Breast epithelium (tissue), 4 donors: ENCODE data around the gene GTPBP1. TPM values are rescaled to one million over a fixed set of nuclear protein-coding genes. Genes with fewer than 3 reads are reported as not detected.
A peak's percentile ranks its signal among the peaks of the same experiment; 100 is the strongest.

Experiments
- DNase-seq, 2 donors: peaks; one replicate each; pipeline ENCODE4 v3.0.0-alpha.2; 2019; ENCODE audit warnings: low spot score in 2 of 2
- H3K27ac ChIP-seq, 2 donors: fragments of 200-600 bp; sonication (generic) in 1 of 2; one replicate each; pipeline ENCODE4 v1.5.1; 2016 to 2019; ENCODE audit warnings: mild to moderate bottlenecking in 1 of 2
- H3K27me3 ChIP-seq, 2 donors: fragments of 200-600 bp; sonication (generic) in 1 of 2; one replicate each; pipeline versions ENCODE4 v1.5.1 to v1.6.0; 2017 to 2019; ENCODE audit warnings: control low read depth in 1 of 2, mild to moderate bottlenecking in 1 of 2
- H3K36me3 ChIP-seq: fragments of 200-600 bp; one replicate; pipeline ENCODE4 v1.5.1; 2019
- H3K4me1 ChIP-seq, 2 donors: fragments of 200-600 bp; sonication (generic); one replicate each; pipeline ENCODE4 v1.5.1; 2016 to 2019; ENCODE audit warnings: control low read depth in 1 of 2
- H3K4me3 ChIP-seq, 3 donors: fragments of 200-600 bp; sonication (generic); 1 replicate in 2 of 3; 2 replicates in 1 of 3; pipeline ENCODE4 v1.5.1; 2016 to 2019; ENCODE audit warnings: mild to moderate bottlenecking in 3 of 3, moderate library complexity in 2 of 3
- H3K9me3 ChIP-seq, 2 donors: fragments of 200-600 bp; sonication (generic) in 1 of 2; one replicate each; pipeline ENCODE4 v1.5.1; 2016 to 2019; ENCODE audit warnings: control low read depth in 1 of 2
- CTCF ChIP-seq, 3 donors: fragments of 450-650 bp; IDR thresholded peaks; one replicate each; pipeline ENCODE4 v1.5.1; 2016 to 2017; ENCODE audit warnings: antibody characterized with exemption in 3 of 3, mild to moderate bottlenecking in 3 of 3, moderate library complexity in 3 of 3
- POLR2A ChIP-seq: fragments of 450-650 bp; IDR thresholded peaks from one replicate; pipeline ENCODE4 v1.6.1; 2016; ENCODE audit warnings: antibody characterized with exemption, mild to moderate bottlenecking, moderate library complexity
- POLR2AphosphoS5 ChIP-seq, 3 donors: sonication (generic); formaldehyde crosslinking; IDR thresholded peaks; one replicate each; pipeline ENCODE4 v1.6.1; 2017; ENCODE audit warnings: antibody characterized with exemption in 3 of 3
- intact Hi-C: fragments of 100-400 bp; cut with DNase I; formaldehyde crosslinking; loops from one replicate; pipeline ENCODE4 v1.15.1; 2023; ENCODE audit warnings: low total_unique reads
- total RNA-seq, 3 donors: library from RNA; depleted of rRNA; stranded (reverse); fragments of >200 nt; gene quantifications; one replicate each; pipeline ENCODE4 v1.1.0, GENCODE V29; 2016

Gene GTPBP1
- total RNA-seq, 3 donors from 2014 or later: 32.3 to 58.7 (median 56.9) TPM

DNA sequence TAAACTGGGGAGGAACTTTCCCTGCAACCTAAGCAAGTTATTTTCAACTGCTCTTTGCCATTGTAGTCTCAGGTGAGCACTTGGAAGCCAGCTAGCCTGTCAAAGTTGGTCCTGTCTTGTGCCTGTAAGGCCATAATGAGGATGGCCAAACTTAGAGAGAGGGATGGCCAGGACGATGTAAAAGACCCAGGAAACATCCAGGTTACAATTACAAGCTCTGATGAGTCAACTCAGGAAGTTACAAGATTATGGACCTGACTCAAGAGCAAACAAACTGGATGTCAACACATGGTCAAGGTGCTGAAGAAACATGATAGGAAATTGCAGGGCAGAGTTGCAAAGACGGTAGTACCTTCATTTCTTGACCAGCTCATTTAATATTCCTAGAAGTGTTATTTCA lies 1.6 kb downstream of the GTPBP1 start:
- DNase-seq: no peak
- Histone ChIP-seq H3K4me1 (peaks cover 4 to 17% of the 10 kb centered on the region in 2 donors), H3K4me3 (peak overlapping the region; percentile 83 to 90 (median 89)), H3K27ac (peak overlapping the region; percentile 96 to 99), H3K27me3 (no peaks in the 10 kb centered on the region), H3K36me3 (no peaks in the 10 kb centered on the region), H3K9me3 (no peaks in the 10 kb centered on the region)
- intact Hi-C loops: loop anchor here (10.0 kb wide), 1 partner anchor 47 kb away; the partner anchor contains the start of gene SUN2
- no peak for TF ChIP-seq POLR2A
- TF ChIP-seq POLR2AphosphoS5 (IDR thresholded peaks at IDR 0.05): no peak
- TF ChIP-seq CTCF (IDR thresholded peaks at IDR 0.05): no peak

DNA sequence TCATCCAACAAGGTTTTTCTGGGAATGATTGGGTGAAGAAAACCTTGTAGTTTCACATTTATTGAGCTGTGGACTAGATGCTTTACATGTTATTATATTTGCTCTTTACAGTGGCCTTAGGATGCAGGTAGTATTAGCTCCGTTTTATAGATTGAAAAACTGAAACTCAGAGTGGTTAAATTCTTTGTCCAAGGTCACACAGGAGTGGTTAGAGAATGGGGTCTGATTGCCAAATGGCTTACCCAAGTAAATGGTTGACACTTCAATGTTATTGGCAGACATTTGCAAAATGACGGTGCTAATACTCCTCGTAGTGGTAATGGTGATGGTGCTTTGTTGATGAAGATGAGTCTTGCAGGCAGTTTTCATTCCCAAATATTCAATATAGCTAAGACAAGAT lies 2.2 kb downstream of the GTPBP1 start:
- H3K4me3 ChIP-seq: no peak overlapping the region
- TF ChIP-seq POLR2AphosphoS5 (IDR thresholded peaks at IDR 0.05) (no peak), CTCF (IDR thresholded peaks at IDR 0.05) (no peak), POLR2A (no peak)
- peaks cover 4 to 17% of the 10 kb centered on the region in 2 donors for H3K4me1 ChIP-seq
- H3K27ac ChIP-seq: peak overlapping the region in 1 of 2 donors; percentile 99
- H3K27me3 ChIP-seq: no peaks in the 10 kb centered on the region
- no peaks in the 10 kb centered on the region for H3K9me3 ChIP-seq
- DNase-seq: no peak
- no peaks in the 10 kb centered on the region for H3K36me3 ChIP-seq
- intact Hi-C loops: loop anchor here (10.0 kb wide), 1 partner anchor 47 kb away; the partner anchor contains the start of gene SUN2

- no peaks in the 10 kb centered on the region for H3K27me3 ChIP-seq
- intact Hi-C loops: loop anchor here (10.0 kb wide), 1 partner anchor 45 kb away; the partner anchor contains the start of gene SUN2
- DNase-seq: no peak
- no peaks in the 10 kb centered on the region for H3K36me3 ChIP-seq
- H3K4me3 ChIP-seq: no peak overlapping the region
- TF ChIP-seq CTCF (IDR thresholded peaks at IDR 0.05): no peak
- H3K27ac ChIP-seq: no peak overlapping the region
- no peaks in the 10 kb centered on the region for H3K9me3 ChIP-seq
- peaks cover 4 to 17% of the 10 kb centered on the region in 2 donors for H3K4me1 ChIP-seq
Observed at GRCh38 chr22:38709306-38709705, 3.6 kb downstream of the GTPBP1 start.

DNA sequence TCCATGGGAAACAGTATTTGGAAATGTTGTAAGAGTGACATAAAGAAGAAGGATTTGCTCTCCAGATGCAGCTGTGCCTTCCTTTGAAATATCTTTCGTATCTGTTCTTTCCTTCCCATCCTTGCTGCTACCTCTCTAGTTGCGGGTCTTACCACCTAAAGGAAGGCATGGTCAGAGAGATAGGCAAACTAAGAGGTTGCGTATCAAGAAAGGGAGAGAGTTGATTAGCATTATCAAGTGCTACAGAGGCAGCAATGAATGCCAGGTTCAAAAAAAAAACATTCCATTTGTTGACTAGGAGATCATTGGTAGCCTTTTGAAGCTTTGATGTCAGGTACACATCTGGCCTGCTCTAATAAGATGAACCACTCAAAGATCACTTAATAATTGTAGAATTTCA lies 4.6 kb downstream of the GTPBP1 start:
- DNase-seq: no peak
- peaks cover 4 to 17% of the 10 kb centered on the region in 2 donors for H3K4me1 ChIP-seq
- TF ChIP-seq CTCF (IDR thresholded peaks at IDR 0.05) (no peak), POLR2A (no peak)
- H3K27ac ChIP-seq: no peak overlapping the region
- H3K9me3 ChIP-seq: no peaks in the 10 kb centered on the region
- intact Hi-C loops: no loop called here
- no peak overlapping the region for H3K4me3 ChIP-seq
- no peaks in the 10 kb centered on the region for H3K27me3 ChIP-seq
- H3K36me3 ChIP-seq: no peaks in the 10 kb centered on the region

DNA sequence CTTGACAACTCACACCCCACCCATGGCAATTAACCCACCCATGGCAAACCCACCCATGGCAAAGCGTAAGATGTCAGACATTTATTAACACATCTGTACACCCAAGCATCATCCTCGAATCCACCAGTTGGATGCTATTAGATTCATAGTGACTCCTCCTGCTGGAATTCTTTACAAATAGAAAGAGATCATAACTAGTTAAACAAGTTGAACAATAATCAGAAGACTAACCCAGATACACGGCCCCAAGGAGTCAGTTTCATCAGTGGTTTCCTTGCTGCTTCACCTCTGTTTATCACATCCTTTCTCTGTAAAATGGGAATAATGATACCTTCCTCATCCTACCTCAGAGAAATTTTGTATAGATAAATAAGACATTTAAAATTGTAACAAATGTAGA lies 5.1 kb downstream of the GTPBP1 start:
- TF ChIP-seq CTCF (IDR thresholded peaks at IDR 0.05) (no peak), POLR2AphosphoS5 (IDR thresholded peaks at IDR 0.05) (no peak), POLR2A (no peak)
- intact Hi-C loops: no loop called here
- DNase-seq: no peak
- no peak overlapping the region for H3K4me3 ChIP-seq
- no peaks in the 10 kb centered on the region for H3K9me3 ChIP-seq
- no peak overlapping the region for H3K27ac ChIP-seq
- H3K27me3 ChIP-seq: no peaks in the 10 kb centered on the region
- H3K4me1 ChIP-seq: peaks cover 4 to 17% of the 10 kb centered on the region in 2 donors
- no peaks in the 10 kb centered on the region for H3K36me3 ChIP-seq
